H9 (cell line): Measurements from ENCODE around the gene IL18R1. TPM values are rescaled to one million over a fixed set of nuclear protein-coding genes. Genes with fewer than 3 reads are reported as not detected.

Experiments
- DNase-seq: peaks from one replicate; pipeline ENCODE4 v3.0.0-alpha.2; 2017
- H2AFZ ChIP-seq: one replicate; pipeline ENCODE4 v1.6.1; 2013; ENCODE audit warnings: mild to moderate bottlenecking, low read length, control low read depth, moderate library complexity
- H2AK5ac ChIP-seq: 2 replicates; pipeline ENCODE4 v1.6.1; 2013; ENCODE audit warnings: low read length, control low read depth, mixed read lengths; ENCODE audit not compliant: insufficient read length
- H2BK120ac ChIP-seq: one replicate; pipeline ENCODE4 v1.6.1; 2013; ENCODE audit warnings: low read depth, mild to moderate bottlenecking, low read length, control low read depth, inconsistent platforms; ENCODE audit not compliant: poor library complexity, severe bottlenecking
- H2BK12ac ChIP-seq: 2 replicates; pipeline ENCODE4 v1.6.1; 2013; ENCODE audit warnings: low read length, control low read depth, mixed read lengths, low read depth; ENCODE audit not compliant: insufficient read length
- H2BK15ac ChIP-seq: 2 replicates; pipeline ENCODE4 v1.6.1; 2013; ENCODE audit warnings: low read depth, low read length, control low read depth
- H2BK20ac ChIP-seq: one replicate; pipeline ENCODE4 v1.6.1; 2013; ENCODE audit warnings: low read depth, mild to moderate bottlenecking, low read length, control low read depth, inconsistent platforms; ENCODE audit not compliant: poor library complexity, severe bottlenecking
- H2BK5ac ChIP-seq: 2 replicates; pipeline ENCODE4 v1.6.1; 2013; ENCODE audit warnings: low read length, control low read depth, mixed read lengths; ENCODE audit not compliant: insufficient read length
- H3K14ac ChIP-seq: 2 replicates; pipeline ENCODE4 v1.6.1; 2013; ENCODE audit warnings: low read length, control low read depth; ENCODE audit not compliant: insufficient read depth
- H3K18ac ChIP-seq: 2 replicates; pipeline ENCODE4 v1.6.1; 2013; ENCODE audit warnings: low read depth, mild to moderate bottlenecking, mixed read lengths, low read length, control low read depth; ENCODE audit not compliant: insufficient read length
- H3K23ac ChIP-seq: 2 replicates; pipeline ENCODE4 v1.6.1; 2013; ENCODE audit warnings: low read length, control low read depth, mixed read lengths, low read depth; ENCODE audit not compliant: insufficient read length
- H3K23me2 ChIP-seq: 2 replicates; pipeline ENCODE4 v1.6.1; 2013; ENCODE audit warnings: low read depth, mild to moderate bottlenecking, mixed read lengths, low read length, control low read depth; ENCODE audit not compliant: insufficient read length, poor library complexity, severe bottlenecking
- H3K27ac ChIP-seq: 2 replicates; pipeline ENCODE4 v1.5.1; 2013; ENCODE audit warnings: low read length, control low read depth, mixed read lengths, low read depth; ENCODE audit not compliant: insufficient read length
- H3K27me3 ChIP-seq: 2 replicates; pipeline ENCODE4 v1.6.1; 2013; ENCODE audit warnings: low read length, control low read depth, inconsistent platforms; ENCODE audit not compliant: insufficient read depth
- H3K4ac ChIP-seq: 2 replicates; pipeline ENCODE4 v1.6.1; 2013; ENCODE audit warnings: low read depth, mild to moderate bottlenecking, control low read depth, inconsistent platforms, low read length, moderate library complexity
- H3K4me1 ChIP-seq: 2 replicates; pipeline ENCODE4 v1.6.1; 2013; ENCODE audit warnings: low read length, control low read depth, inconsistent platforms; ENCODE audit not compliant: insufficient read depth
- H3K4me2 ChIP-seq: 2 replicates; pipeline ENCODE4 v1.6.1; 2013; ENCODE audit warnings: low read length, control low read depth, mixed read lengths; ENCODE audit not compliant: insufficient read length, insufficient read depth
- H3K56ac ChIP-seq: 2 replicates; pipeline ENCODE4 v1.6.1; 2013; ENCODE audit warnings: low read depth, mild to moderate bottlenecking, mixed read lengths, low read length, control low read depth; ENCODE audit not compliant: insufficient read length
- H3K79me1 ChIP-seq: 2 replicates; pipeline ENCODE4 v1.6.1; 2013; ENCODE audit warnings: low read depth, mild to moderate bottlenecking, moderate library complexity, low read length, control low read depth, inconsistent platforms; ENCODE audit not compliant: insufficient read depth, poor library complexity, severe bottlenecking
- H3K79me2 ChIP-seq: 2 replicates; pipeline ENCODE4 v1.6.1; 2013; ENCODE audit warnings: low read length, control low read depth, inconsistent platforms; ENCODE audit not compliant: insufficient read depth
- H3K9ac ChIP-seq: 2 replicates; pipeline ENCODE4 v1.6.1; 2013; ENCODE audit warnings: low read length, control low read depth, mixed read lengths; ENCODE audit not compliant: insufficient read length; ENCODE audit errors: extremely low read depth
- H3K9me3 ChIP-seq: one replicate; pipeline ENCODE4 v1.6.1; 2013; ENCODE audit warnings: low read depth, low read length, inconsistent platforms; ENCODE audit not compliant: control insufficient read depth
- H3T11ph ChIP-seq: one replicate; pipeline ENCODE4 v1.6.1; 2013; ENCODE audit warnings: mild to moderate bottlenecking, low read length, control low read depth, inconsistent platforms
- H4K20me1 ChIP-seq: one replicate; pipeline ENCODE4 v1.6.1; 2013; ENCODE audit not compliant: control insufficient read depth, insufficient read length, insufficient read depth
- H4K5ac ChIP-seq: 2 replicates; pipeline ENCODE4 v1.6.1; 2013; ENCODE audit warnings: low read depth, mild to moderate bottlenecking, mixed read lengths, low read length, control low read depth; ENCODE audit not compliant: insufficient read length
- H4K8ac ChIP-seq: replicated peaks from 2 replicates; pipeline ENCODE4 v1.6.1; 2013; ENCODE audit warnings: low read length, control low read depth, mixed read lengths, low read depth; ENCODE audit not compliant: insufficient read length
- H4K91ac ChIP-seq: 2 replicates; pipeline ENCODE4 v1.6.1; 2013; ENCODE audit warnings: low read depth, mild to moderate bottlenecking, moderate library complexity, mixed read lengths, low read length, control low read depth; ENCODE audit not compliant: insufficient read length
- H3K27ac Mint-ChIP-seq, 3 experiments: 2 replicates in 2 of 3; 3 replicates in 1 of 3; pipeline ENCODE4 v1.8.0; 2020 to 2021; ENCODE audit warnings: mixed read lengths in 3 of 3, mild to moderate bottlenecking in 1 of 3, moderate library complexity in 1 of 3
- H3K27me3 Mint-ChIP-seq: 2 replicates; pipeline ENCODE4 v1.8.0; 2021; ENCODE audit warnings: low read depth, mild to moderate bottlenecking, moderate library complexity, mixed read lengths
- H3K36me3 Mint-ChIP-seq, 3 experiments: 2 replicates in 2 of 3; 3 replicates in 1 of 3; pipeline ENCODE4 v1.8.0; 2020 to 2021; ENCODE audit warnings: low read depth in 3 of 3, mixed read lengths in 3 of 3; ENCODE audit not compliant: insufficient read depth in 1 of 3
- H3K4me1 Mint-ChIP-seq, 2 experiments: 2 replicates each; pipeline ENCODE4 v1.8.0; 2020; ENCODE audit warnings: mixed read lengths in 2 of 2
- H3K4me3 Mint-ChIP-seq, 2 experiments: 2 replicates in 1 of 2; 3 replicates in 1 of 2; pipeline ENCODE4 v1.8.0; 2020 to 2021; ENCODE audit warnings: mild to moderate bottlenecking in 2 of 2, mixed read lengths in 2 of 2, moderate library complexity in 1 of 2
- H3K9me3 Mint-ChIP-seq, 2 experiments: 2 replicates in 1 of 2; 3 replicates in 1 of 2; pipeline ENCODE4 v1.8.0; 2020; ENCODE audit warnings: mild to moderate bottlenecking in 2 of 2, mixed read lengths in 2 of 2, moderate library complexity in 1 of 2
- CTCF ChIP-seq: fragments of 200-600 bp; sonication (generic); conservative IDR thresholded peaks from 3 replicates; pipeline ENCODE4 v1.8.0; 2021; ENCODE audit warnings: antibody characterized with exemption, mild to moderate bottlenecking
- WGBS: extraction: QIAGEN DNeasy Blood & Tissue Kit; methylation state at CpG from one replicate; pipeline ENCODE4 v1.1.7; 2013; ENCODE audit warnings: missing lambda C conversion rate, low lambda C conversion rate, mixed read lengths; ENCODE audit not compliant: insufficient read length; ENCODE audit errors: extremely low coverage; 5-methylcytosine and 5-hydroxymethylcytosine counted together
- total RNA-seq: library from RNA; stranded (reverse); gene quantifications from 2 replicates; pipeline ENCODE4 v1.2.1, GENCODE V29; 2021

The IL18R1 gene
- total RNA-seq, 1 experiment from 2014 or later: not detected

GRCh38 chr2:102396012-102396411 lies 40.4 kb downstream of the IL18R1 start:
- Histone ChIP-seq H3K4me2 (no peak overlapping the region), H4K5ac (no peak overlapping the region), H3K27me3 (no peaks in the 10 kb centered on the region), H3K9me3 (no peaks in the 10 kb centered on the region), H4K91ac (no peak overlapping the region), H3K27ac (no peak overlapping the region), H3K79me2 (no peaks in the 10 kb centered on the region), H2BK120ac (no peak overlapping the region), H3K14ac (no peak overlapping the region), H4K8ac (no peak overlapping the region), H3K79me1 (no peaks in the 10 kb centered on the region), H2BK15ac (no peak overlapping the region), H2BK5ac (no peak overlapping the region), H3K56ac (no peak overlapping the region), H2AK5ac (no peak overlapping the region), H3T11ph (no peak overlapping the region), H3K23ac (no peak overlapping the region), H3K4ac (no peak overlapping the region), H3K4me1 (no peaks in the 10 kb centered on the region), H3K9ac (no peak overlapping the region), H4K20me1 (no peaks in the 10 kb centered on the region), H2AFZ (no peak overlapping the region), H2BK12ac (no peak overlapping the region), H3K18ac (no peak overlapping the region), H3K23me2 (no peaks in the 10 kb centered on the region), H2BK20ac (no peak overlapping the region)
- H3K4me3 Mint-ChIP-seq: no peak overlapping the region
- no peaks in the 10 kb centered on the region for H3K36me3 Mint-ChIP-seq
- no peak for DNase-seq
- no peak overlapping the region for H3K27ac Mint-ChIP-seq
- no peaks in the 10 kb centered on the region for H3K27me3 Mint-ChIP-seq
- WGBS: no CpG with 5 or more reads among the region's 2 CpGs
- no peak for TF ChIP-seq CTCF
- H3K9me3 Mint-ChIP-seq: no peaks in the 10 kb centered on the region
- no peaks in the 10 kb centered on the region for H3K4me1 Mint-ChIP-seq
